H9 (cell line): ENCODE data around the gene ALDH1L1. TPM values are rescaled to one million over a fixed set of nuclear protein-coding genes. Genes with fewer than 3 reads are reported as not detected.

Source experiments
- DNase-seq: peaks from one replicate; pipeline ENCODE4 v3.0.0-alpha.2; 2017
- H2AFZ ChIP-seq: one replicate; pipeline ENCODE4 v1.6.1; 2013; ENCODE audit warnings: mild to moderate bottlenecking, low read length, control low read depth, moderate library complexity
- H2AK5ac ChIP-seq: 2 replicates; pipeline ENCODE4 v1.6.1; 2013; ENCODE audit warnings: low read length, control low read depth, mixed read lengths; ENCODE audit not compliant: insufficient read length
- H2BK120ac ChIP-seq: one replicate; pipeline ENCODE4 v1.6.1; 2013; ENCODE audit warnings: low read depth, mild to moderate bottlenecking, low read length, control low read depth, inconsistent platforms; ENCODE audit not compliant: poor library complexity, severe bottlenecking
- H2BK12ac ChIP-seq: 2 replicates; pipeline ENCODE4 v1.6.1; 2013; ENCODE audit warnings: low read length, control low read depth, mixed read lengths, low read depth; ENCODE audit not compliant: insufficient read length
- H2BK15ac ChIP-seq: 2 replicates; pipeline ENCODE4 v1.6.1; 2013; ENCODE audit warnings: low read depth, low read length, control low read depth
- H2BK20ac ChIP-seq: one replicate; pipeline ENCODE4 v1.6.1; 2013; ENCODE audit warnings: low read depth, mild to moderate bottlenecking, low read length, control low read depth, inconsistent platforms; ENCODE audit not compliant: poor library complexity, severe bottlenecking
- H2BK5ac ChIP-seq: 2 replicates; pipeline ENCODE4 v1.6.1; 2013; ENCODE audit warnings: low read length, control low read depth, mixed read lengths; ENCODE audit not compliant: insufficient read length
- H3K14ac ChIP-seq: 2 replicates; pipeline ENCODE4 v1.6.1; 2013; ENCODE audit warnings: low read length, control low read depth; ENCODE audit not compliant: insufficient read depth
- H3K18ac ChIP-seq: 2 replicates; pipeline ENCODE4 v1.6.1; 2013; ENCODE audit warnings: low read depth, mild to moderate bottlenecking, mixed read lengths, low read length, control low read depth; ENCODE audit not compliant: insufficient read length
- H3K23ac ChIP-seq: 2 replicates; pipeline ENCODE4 v1.6.1; 2013; ENCODE audit warnings: low read length, control low read depth, mixed read lengths, low read depth; ENCODE audit not compliant: insufficient read length
- H3K23me2 ChIP-seq: 2 replicates; pipeline ENCODE4 v1.6.1; 2013; ENCODE audit warnings: low read depth, mild to moderate bottlenecking, mixed read lengths, low read length, control low read depth; ENCODE audit not compliant: insufficient read length, poor library complexity, severe bottlenecking
- H3K27ac ChIP-seq: 2 replicates; pipeline ENCODE4 v1.5.1; 2013; ENCODE audit warnings: low read length, control low read depth, mixed read lengths, low read depth; ENCODE audit not compliant: insufficient read length
- H3K27me3 ChIP-seq: 2 replicates; pipeline ENCODE4 v1.6.1; 2013; ENCODE audit warnings: low read length, control low read depth, inconsistent platforms; ENCODE audit not compliant: insufficient read depth
- H3K4ac ChIP-seq: 2 replicates; pipeline ENCODE4 v1.6.1; 2013; ENCODE audit warnings: low read depth, mild to moderate bottlenecking, control low read depth, inconsistent platforms, low read length, moderate library complexity
- H3K4me1 ChIP-seq: 2 replicates; pipeline ENCODE4 v1.6.1; 2013; ENCODE audit warnings: low read length, control low read depth, inconsistent platforms; ENCODE audit not compliant: insufficient read depth
- H3K4me2 ChIP-seq: 2 replicates; pipeline ENCODE4 v1.6.1; 2013; ENCODE audit warnings: low read length, control low read depth, mixed read lengths; ENCODE audit not compliant: insufficient read length, insufficient read depth
- H3K56ac ChIP-seq: 2 replicates; pipeline ENCODE4 v1.6.1; 2013; ENCODE audit warnings: low read depth, mild to moderate bottlenecking, mixed read lengths, low read length, control low read depth; ENCODE audit not compliant: insufficient read length
- H3K79me1 ChIP-seq: 2 replicates; pipeline ENCODE4 v1.6.1; 2013; ENCODE audit warnings: low read depth, mild to moderate bottlenecking, moderate library complexity, low read length, control low read depth, inconsistent platforms; ENCODE audit not compliant: insufficient read depth, poor library complexity, severe bottlenecking
- H3K79me2 ChIP-seq: 2 replicates; pipeline ENCODE4 v1.6.1; 2013; ENCODE audit warnings: low read length, control low read depth, inconsistent platforms; ENCODE audit not compliant: insufficient read depth
- H3K9ac ChIP-seq: 2 replicates; pipeline ENCODE4 v1.6.1; 2013; ENCODE audit warnings: low read length, control low read depth, mixed read lengths; ENCODE audit not compliant: insufficient read length; ENCODE audit errors: extremely low read depth
- H3K9me3 ChIP-seq: one replicate; pipeline ENCODE4 v1.6.1; 2013; ENCODE audit warnings: low read depth, low read length, inconsistent platforms; ENCODE audit not compliant: control insufficient read depth
- H3T11ph ChIP-seq: one replicate; pipeline ENCODE4 v1.6.1; 2013; ENCODE audit warnings: mild to moderate bottlenecking, low read length, control low read depth, inconsistent platforms
- H4K20me1 ChIP-seq: one replicate; pipeline ENCODE4 v1.6.1; 2013; ENCODE audit not compliant: control insufficient read depth, insufficient read length, insufficient read depth
- H4K5ac ChIP-seq: 2 replicates; pipeline ENCODE4 v1.6.1; 2013; ENCODE audit warnings: low read depth, mild to moderate bottlenecking, mixed read lengths, low read length, control low read depth; ENCODE audit not compliant: insufficient read length
- H4K8ac ChIP-seq: replicated peaks from 2 replicates; pipeline ENCODE4 v1.6.1; 2013; ENCODE audit warnings: low read length, control low read depth, mixed read lengths, low read depth; ENCODE audit not compliant: insufficient read length
- H4K91ac ChIP-seq: 2 replicates; pipeline ENCODE4 v1.6.1; 2013; ENCODE audit warnings: low read depth, mild to moderate bottlenecking, moderate library complexity, mixed read lengths, low read length, control low read depth; ENCODE audit not compliant: insufficient read length
- H3K27ac Mint-ChIP-seq, 3 experiments: 2 replicates in 2 of 3; 3 replicates in 1 of 3; pipeline ENCODE4 v1.8.0; 2020 to 2021; ENCODE audit warnings: mixed read lengths in 3 of 3, mild to moderate bottlenecking in 1 of 3, moderate library complexity in 1 of 3
- H3K27me3 Mint-ChIP-seq: 2 replicates; pipeline ENCODE4 v1.8.0; 2021; ENCODE audit warnings: low read depth, mild to moderate bottlenecking, moderate library complexity, mixed read lengths
- H3K36me3 Mint-ChIP-seq, 3 experiments: 2 replicates in 2 of 3; 3 replicates in 1 of 3; pipeline ENCODE4 v1.8.0; 2020 to 2021; ENCODE audit warnings: low read depth in 3 of 3, mixed read lengths in 3 of 3; ENCODE audit not compliant: insufficient read depth in 1 of 3
- H3K4me1 Mint-ChIP-seq, 2 experiments: 2 replicates each; pipeline ENCODE4 v1.8.0; 2020; ENCODE audit warnings: mixed read lengths in 2 of 2
- H3K4me3 Mint-ChIP-seq, 2 experiments: 2 replicates in 1 of 2; 3 replicates in 1 of 2; pipeline ENCODE4 v1.8.0; 2020 to 2021; ENCODE audit warnings: mild to moderate bottlenecking in 2 of 2, mixed read lengths in 2 of 2, moderate library complexity in 1 of 2
- H3K9me3 Mint-ChIP-seq, 2 experiments: 2 replicates in 1 of 2; 3 replicates in 1 of 2; pipeline ENCODE4 v1.8.0; 2020; ENCODE audit warnings: mild to moderate bottlenecking in 2 of 2, mixed read lengths in 2 of 2, moderate library complexity in 1 of 2
- CTCF ChIP-seq: fragments of 200-600 bp; sonication (generic); conservative IDR thresholded peaks from 3 replicates; pipeline ENCODE4 v1.8.0; 2021; ENCODE audit warnings: antibody characterized with exemption, mild to moderate bottlenecking
- WGBS: extraction: QIAGEN DNeasy Blood & Tissue Kit; methylation state at CpG from one replicate; pipeline ENCODE4 v1.1.7; 2013; ENCODE audit warnings: missing lambda C conversion rate, low lambda C conversion rate, mixed read lengths; ENCODE audit not compliant: insufficient read length; ENCODE audit errors: extremely low coverage; 5-methylcytosine and 5-hydroxymethylcytosine counted together
- total RNA-seq: library from RNA; stranded (reverse); gene quantifications from 2 replicates; pipeline ENCODE4 v1.2.1, GENCODE V29; 2021

The ALDH1L1 gene
- total RNA-seq, 1 experiment from 2014 or later = 0.90 TPM

- H4K5ac ChIP-seq = no peak overlapping the region
- H3K27ac ChIP-seq = no peak overlapping the region
- Mint-ChIP-seq H3K27me3 (peaks cover 2% of the 10 kb centered on the region), H3K4me1 (peaks cover 0 to 2% of the 10 kb centered on the region in 2 experiments; a peak in 2 of 4 replicates), H3K27ac (no peak overlapping the region), H3K9me3 (peaks cover 12 to 19% of the 10 kb centered on the region in 2 experiments; a peak in 4 of 5 replicates), H3K36me3 (no peaks in the 10 kb centered on the region; a peak in 2 of 7 replicates), H3K4me3 (no peak overlapping the region)
- no peaks in the 10 kb centered on the region for H3K79me2 ChIP-seq
- H3K4me2 ChIP-seq = no peak overlapping the region
- no peak overlapping the region for H2BK120ac ChIP-seq
- H2AK5ac ChIP-seq = no peak overlapping the region
- H4K8ac ChIP-seq = no peak overlapping the region
- no peaks in the 10 kb centered on the region for H3K9me3 ChIP-seq
- H3K23me2 ChIP-seq = no peaks in the 10 kb centered on the region
- no peak overlapping the region for H2BK5ac ChIP-seq
- H3K18ac ChIP-seq = no peak overlapping the region
- no CpG with 5 or more reads among the region's 1 CpG for WGBS
- no peak overlapping the region for H3K4ac ChIP-seq
- H3K56ac ChIP-seq = no peak overlapping the region
- H2BK12ac ChIP-seq = no peak overlapping the region
- TF ChIP-seq CTCF = no peak
- no peak for DNase-seq
- no peak overlapping the region for H3K14ac ChIP-seq
- no peak overlapping the region for H3K23ac ChIP-seq
- H3K4me1 ChIP-seq = no peaks in the 10 kb centered on the region
- H3K79me1 ChIP-seq = no peaks in the 10 kb centered on the region
- H2AFZ ChIP-seq = no peak overlapping the region
- no peaks in the 10 kb centered on the region for H4K20me1 ChIP-seq
- no peak overlapping the region for H2BK20ac ChIP-seq
- H3K27me3 ChIP-seq = no peaks in the 10 kb centered on the region
- H2BK15ac ChIP-seq = no peak overlapping the region
- no peak overlapping the region for H4K91ac ChIP-seq
- no peak overlapping the region for H3T11ph ChIP-seq
- no peak overlapping the region for H3K9ac ChIP-seq
Measured at GRCh38 chr3:126226374-126226773, 46.0 kb upstream of the ALDH1L1 start.
